ES-I3 (cell line): ENCODE results near the gene VKORC1.
"Not testable (repeated sequence)": the region's sequence is repeated elsewhere in the genome, so short reads cannot be mapped to it uniquely, and the experiment has no call there.

Experiments
- H3K36me3 ChIP-seq: 2 replicates; pipeline ENCODE4 v1.6.1; 2013; ENCODE audit warnings: mild to moderate bottlenecking, low read length, control low read depth, moderate library complexity; ENCODE audit not compliant: insufficient read depth
- H3K4me1 ChIP-seq: 2 replicates; pipeline ENCODE4 v1.6.1; 2013; ENCODE audit warnings: mild to moderate bottlenecking, control low read depth, low read length; ENCODE audit not compliant: insufficient read depth
- H3K9ac ChIP-seq: 2 replicates; pipeline ENCODE4 v1.6.1; 2013; ENCODE audit warnings: low read depth, mild to moderate bottlenecking, low read length, moderate library complexity
- H3K9me3 ChIP-seq: 2 replicates; pipeline ENCODE4 v1.6.1; 2013; ENCODE audit warnings: mild to moderate bottlenecking, low read length, moderate library complexity; ENCODE audit not compliant: control insufficient read depth, insufficient read depth

VKORC1 gene

GRCh38 chr16:31094424-31095120, at the start of gene VKORC1:
Gene VKORC1, minus strand, starts transcription at chr16:31094797. Its CDS starts 68 bp downstream, at chr16:31094729.
- Histone ChIP-seq H3K4me1 (peaks cover 3% of the 10 kb centered on the region; the same call in 1 of the 2 replicates), H3K36me3 (0 out of 2 replicates have a peak, but pooled peaks cover 9% of the 10 kb centered on the region), H3K9ac (peak within 1 kb of the TSS; percentile 84), H3K9me3 (no peaks in the 10 kb centered on the region)

- H3K4me1 ChIP-seq, result peaks cover 17% of the 10 kb centered on the region; the same call in 1 of the 2 replicates
- H3K36me3 ChIP-seq, result no peaks in the 10 kb centered on the region
- H3K9me3 ChIP-seq, result no peaks in the 10 kb centered on the region
- H3K9ac ChIP-seq, result no peak overlapping the region
Observed at GRCh38 chr16:31143694-31144148, 49.1 kb upstream of the VKORC1 start.

GRCh38 chr16:31143011-31143693, 48.6 kb upstream of the VKORC1 start:
- Histone ChIP-seq H3K9me3 (no peaks in the 10 kb centered on the region), H3K9ac (peak overlapping the region; percentile 61; the same call in 1 of the 2 replicates), H3K4me1 (peaks cover 23% of the 10 kb centered on the region), H3K36me3 (no peaks in the 10 kb centered on the region)

- H3K9ac ChIP-seq, result peak overlapping the region; percentile 61
- peaks cover 24% of the 10 kb centered on the region for H3K4me1 ChIP-seq
- no peaks in the 10 kb centered on the region for H3K9me3 ChIP-seq
- H3K36me3 ChIP-seq, result no peaks in the 10 kb centered on the region
Observed at GRCh38 chr16:31142109-31143010, 47.8 kb upstream of the VKORC1 start.

- peaks cover 24% of the 10 kb centered on the region for H3K4me1 ChIP-seq
- peak overlapping the region; percentile 52 for H3K9ac ChIP-seq
- no peaks in the 10 kb centered on the region for H3K9me3 ChIP-seq
- no peaks in the 10 kb centered on the region for H3K36me3 ChIP-seq
Observed at GRCh38 chr16:31141489-31142108, 47.0 kb upstream of the VKORC1 start.

- not testable (repeated sequence) for H3K9me3 ChIP-seq, H3K36me3 ChIP-seq
- Histone ChIP-seq H3K9ac (peak overlapping the region; percentile 52; the same call in 1 of the 2 replicates), H3K4me1 (peaks cover 26% of the 10 kb centered on the region)
Observed at GRCh38 chr16:31141071-31141469, 46.5 kb upstream of the VKORC1 start.

GRCh38 chr16:31138621-31139578, 44.3 kb upstream of the VKORC1 start:
- Histone ChIP-seq H3K4me1 (peaks cover 31% of the 10 kb centered on the region), H3K9me3 (no peaks in the 10 kb centered on the region), H3K36me3 (no peaks in the 10 kb centered on the region), H3K9ac (peak overlapping the region; percentile 12; the same call in 1 of the 2 replicates)

- H3K9me3 ChIP-seq, H3K9ac ChIP-seq, H3K36me3 ChIP-seq: not testable (repeated sequence)
- peaks cover 37% of the 10 kb centered on the region for H3K4me1 ChIP-seq
Observed at GRCh38 chr16:31136822-31137499, 42.4 kb upstream of the VKORC1 start.

GRCh38 chr16:31136287-31136662, 41.7 kb upstream of the VKORC1 start:
- no peak overlapping the region for H3K9ac ChIP-seq
- H3K36me3 ChIP-seq, result no peaks in the 10 kb centered on the region
- peaks cover 30% of the 10 kb centered on the region for H3K4me1 ChIP-seq
- H3K9me3 ChIP-seq, result no peaks in the 10 kb centered on the region

- no peaks in the 10 kb centered on the region for H3K9me3 ChIP-seq
- H3K9ac ChIP-seq, result peak within 1 kb of the TSS; percentile 58
- H3K4me1 ChIP-seq, result peaks cover 28% of the 10 kb centered on the region
- H3K36me3 ChIP-seq, result no peaks in the 10 kb centered on the region
Observed at GRCh38 chr16:31135535-31136286, 41.1 kb upstream of the VKORC1 start, which contains the start of gene PRSS8. Gene PRSS8, minus strand, starts transcription at chr16:31135727. Its CDS starts 229 bp downstream, at chr16:31135498.

GRCh38 chr16:31134625-31135534, 40.3 kb upstream of the VKORC1 start:
- peak overlapping the region; percentile 58 for H3K9ac ChIP-seq
- H3K9me3 ChIP-seq, result no peaks in the 10 kb centered on the region
- H3K4me1 ChIP-seq, result peaks cover 28% of the 10 kb centered on the region
- no peaks in the 10 kb centered on the region for H3K36me3 ChIP-seq
